HL-60 (cell line): Measurements from ENCODE around the gene MAPKAPK3.

ENCODE experiments used
- DNase-seq, 2 experiments: peaks; one replicate each; pipeline ENCODE4 v3.0.0-alpha.2; 2010 to 2020; ENCODE audit warnings: low read depth in 1 of 2, low spot score in 1 of 2
- H3K27ac ChIP-seq: fragments of 250-450 bp; sonication (Bioruptor Pico); replicated peaks from 2 replicates; pipeline ENCODE4 v1.5.1; 2020; ENCODE audit warnings: mild to moderate bottlenecking, moderate library complexity
- H3K27me3 ChIP-seq: fragments of 250-450 bp; sonication (Bioruptor Pico); 2 replicates; pipeline ENCODE4 v1.5.1; 2021; ENCODE audit warnings: mild to moderate bottlenecking, moderate library complexity; ENCODE audit not compliant: insufficient read depth, poor library complexity, severe bottlenecking
- H3K4me3 ChIP-seq: replicated peaks from 2 replicates; pipeline ENCODE4 v1.5.1; 2011; ENCODE audit warnings: mild to moderate bottlenecking, control low read depth, low read length; ENCODE audit not compliant: insufficient read depth
- GABPA ChIP-seq: IDR thresholded peaks from 2 replicates; pipeline ENCODE4 v1.6.1; 2012; ENCODE audit warnings: low read depth
- POLR2AphosphoS5 ChIP-seq: IDR thresholded peaks from 2 replicates; pipeline ENCODE4 v1.6.1; 2012; ENCODE audit warnings: low read depth
- SPI1 ChIP-seq: IDR thresholded peaks from 2 replicates; pipeline ENCODE4 v1.6.1; 2012; ENCODE audit warnings: low read depth, mild to moderate bottlenecking, borderline replicate concordance
- TF ChIP-seq, protein P1 (sequence below): IDR thresholded peaks from 2 replicates; pipeline ENCODE4 v1.6.1; 2012; ENCODE audit warnings: low read depth; ENCODE audit not compliant: insufficient replicate concordance
- TF ChIP-seq, protein P2 (sequence below): IDR thresholded peaks from one replicate; pipeline ENCODE4 v1.5.1; 2011; ENCODE audit warnings: low read length, control low read depth, inconsistent platforms; ENCODE audit not compliant: insufficient read depth

Gene MAPKAPK3

GRCh38 chr3:50587806-50588758 is 28.9 kb upstream of the MAPKAPK3 start:
- TF ChIP-seq POLR2AphosphoS5 (no peak), GABPA (no peak), SPI1 (no peak)
- TF ChIP-seq, protein P1, sequence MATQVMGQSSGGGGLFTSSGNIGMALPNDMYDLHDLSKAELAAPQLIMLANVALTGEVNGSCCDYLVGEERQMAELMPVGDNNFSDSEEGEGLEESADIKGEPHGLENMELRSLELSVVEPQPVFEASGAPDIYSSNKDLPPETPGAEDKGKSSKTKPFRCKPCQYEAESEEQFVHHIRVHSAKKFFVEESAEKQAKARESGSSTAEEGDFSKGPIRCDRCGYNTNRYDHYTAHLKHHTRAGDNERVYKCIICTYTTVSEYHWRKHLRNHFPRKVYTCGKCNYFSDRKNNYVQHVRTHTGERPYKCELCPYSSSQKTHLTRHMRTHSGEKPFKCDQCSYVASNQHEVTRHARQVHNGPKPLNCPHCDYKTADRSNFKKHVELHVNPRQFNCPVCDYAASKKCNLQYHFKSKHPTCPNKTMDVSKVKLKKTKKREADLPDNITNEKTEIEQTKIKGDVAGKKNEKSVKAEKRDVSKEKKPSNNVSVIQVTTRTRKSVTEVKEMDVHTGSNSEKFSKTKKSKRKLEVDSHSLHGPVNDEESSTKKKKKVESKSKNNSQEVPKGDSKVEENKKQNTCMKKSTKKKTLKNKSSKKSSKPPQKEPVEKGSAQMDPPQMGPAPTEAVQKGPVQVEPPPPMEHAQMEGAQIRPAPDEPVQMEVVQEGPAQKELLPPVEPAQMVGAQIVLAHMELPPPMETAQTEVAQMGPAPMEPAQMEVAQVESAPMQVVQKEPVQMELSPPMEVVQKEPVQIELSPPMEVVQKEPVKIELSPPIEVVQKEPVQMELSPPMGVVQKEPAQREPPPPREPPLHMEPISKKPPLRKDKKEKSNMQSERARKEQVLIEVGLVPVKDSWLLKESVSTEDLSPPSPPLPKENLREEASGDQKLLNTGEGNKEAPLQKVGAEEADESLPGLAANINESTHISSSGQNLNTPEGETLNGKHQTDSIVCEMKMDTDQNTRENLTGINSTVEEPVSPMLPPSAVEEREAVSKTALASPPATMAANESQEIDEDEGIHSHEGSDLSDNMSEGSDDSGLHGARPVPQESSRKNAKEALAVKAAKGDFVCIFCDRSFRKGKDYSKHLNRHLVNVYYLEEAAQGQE = no peak
- TF ChIP-seq, protein P2, sequence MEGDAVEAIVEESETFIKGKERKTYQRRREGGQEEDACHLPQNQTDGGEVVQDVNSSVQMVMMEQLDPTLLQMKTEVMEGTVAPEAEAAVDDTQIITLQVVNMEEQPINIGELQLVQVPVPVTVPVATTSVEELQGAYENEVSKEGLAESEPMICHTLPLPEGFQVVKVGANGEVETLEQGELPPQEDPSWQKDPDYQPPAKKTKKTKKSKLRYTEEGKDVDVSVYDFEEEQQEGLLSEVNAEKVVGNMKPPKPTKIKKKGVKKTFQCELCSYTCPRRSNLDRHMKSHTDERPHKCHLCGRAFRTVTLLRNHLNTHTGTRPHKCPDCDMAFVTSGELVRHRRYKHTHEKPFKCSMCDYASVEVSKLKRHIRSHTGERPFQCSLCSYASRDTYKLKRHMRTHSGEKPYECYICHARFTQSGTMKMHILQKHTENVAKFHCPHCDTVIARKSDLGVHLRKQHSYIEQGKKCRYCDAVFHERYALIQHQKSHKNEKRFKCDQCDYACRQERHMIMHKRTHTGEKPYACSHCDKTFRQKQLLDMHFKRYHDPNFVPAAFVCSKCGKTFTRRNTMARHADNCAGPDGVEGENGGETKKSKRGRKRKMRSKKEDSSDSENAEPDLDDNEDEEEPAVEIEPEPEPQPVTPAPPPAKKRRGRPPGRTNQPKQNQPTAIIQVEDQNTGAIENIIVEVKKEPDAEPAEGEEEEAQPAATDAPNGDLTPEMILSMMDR = no peak
- no peak overlapping the region for H3K4me3 ChIP-seq
- DNase-seq = no peak
- H3K27me3 ChIP-seq = no peaks in the 10 kb centered on the region
- H3K27ac ChIP-seq = no peak overlapping the region

DNA sequence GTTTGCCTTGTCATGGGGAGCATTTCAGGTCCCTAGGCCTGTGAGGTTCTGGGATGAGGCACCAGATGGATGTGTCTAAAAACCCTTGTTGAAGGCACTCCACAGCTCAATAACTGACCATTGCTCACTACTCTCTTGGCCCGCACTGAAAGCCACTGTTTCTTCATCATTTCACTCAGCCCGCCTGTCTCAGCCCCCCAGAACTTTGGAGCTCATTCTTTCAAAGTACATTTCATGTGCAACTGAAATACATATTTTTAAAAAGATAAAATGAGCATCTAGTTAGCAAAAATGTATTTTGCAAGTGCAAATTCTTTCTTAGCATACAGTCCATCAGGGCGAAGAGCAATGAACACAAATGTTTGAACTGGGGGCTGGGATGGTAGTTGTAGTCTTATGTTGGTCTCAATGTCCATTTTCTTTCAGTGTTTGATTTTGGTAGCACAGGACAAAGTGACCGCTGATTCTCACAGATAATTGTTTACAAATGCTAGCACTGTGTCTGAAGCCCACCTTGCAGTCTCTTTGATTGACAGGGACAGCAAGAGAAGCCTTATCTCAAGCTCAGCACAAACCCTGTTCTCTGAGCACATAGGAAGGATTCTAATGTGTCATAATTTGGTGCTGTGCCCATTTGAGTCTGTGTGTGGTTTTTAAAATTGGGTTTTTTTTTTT is 28.1 kb upstream of the MAPKAPK3 start:
- TF ChIP-seq, protein P1 = no peak
- TF ChIP-seq, protein P2 = no peak
- TF ChIP-seq POLR2AphosphoS5 (no peak), GABPA (no peak), SPI1 (no peak)
- DNase-seq = no peak
- Histone ChIP-seq H3K4me3 (no peak overlapping the region), H3K27ac (no peak overlapping the region; the same call in 1 of the 2 replicates), H3K27me3 (no peaks in the 10 kb centered on the region)

- H3K27me3 ChIP-seq = no peaks in the 10 kb centered on the region
- H3K4me3 ChIP-seq = no peak overlapping the region
- peak overlapping the region; percentile 94 for H3K27ac ChIP-seq
- TF ChIP-seq, protein P1 = no peak
- TF ChIP-seq, protein P2 = no peak
- TF ChIP-seq POLR2AphosphoS5 (no peak; the same call in 1 of the 2 replicates), SPI1 (no peak), GABPA (no peak)
- no peak for DNase-seq
Measured at GRCh38 chr3:50591196-50591741, 25.7 kb upstream of the MAPKAPK3 start.
